WERI-Rb-1 (cell line): ENCODE results near the gene XAB2.

Experiments
- DNase-seq: peaks from one replicate; pipeline ENCODE4 v3.0.0-alpha.2; 2020
- H3K27ac ChIP-seq: fragments of 250-450 bp; sonication (Bioruptor Pico); 2 replicates; pipeline ENCODE4 v1.5.1; 2020; ENCODE audit warnings: mild to moderate bottlenecking, moderate library complexity
- H3K27me3 ChIP-seq: fragments of 250-450 bp; sonication (Bioruptor Pico); 2 replicates; pipeline ENCODE4 v1.5.1; 2021; ENCODE audit warnings: mild to moderate bottlenecking, low read depth, moderate library complexity; ENCODE audit not compliant: insufficient read depth, severe bottlenecking
- H3K36me3 ChIP-seq: fragments of 250-450 bp; sonication (Bioruptor Pico); 2 replicates; pipeline ENCODE4 v1.5.1; 2020; ENCODE audit warnings: mild to moderate bottlenecking, moderate library complexity
- H3K4me3 ChIP-seq: 2 replicates; pipeline ENCODE4 v1.5.1; 2011; ENCODE audit warnings: low read depth, mild to moderate bottlenecking, control low read depth, low read length
- H3K9me3 ChIP-seq: fragments of 250-450 bp; sonication (Bioruptor Pico); 2 replicates; pipeline ENCODE4 v1.5.1; 2021; ENCODE audit warnings: mild to moderate bottlenecking, moderate library complexity; ENCODE audit not compliant: severe bottlenecking
- TF ChIP-seq, protein P1 (sequence below): IDR thresholded peaks from 2 replicates; pipeline ENCODE4 v1.5.1; 2011; ENCODE audit warnings: low read depth, mild to moderate bottlenecking, control low read depth, inconsistent platforms, low read length

The XAB2 gene

DNA sequence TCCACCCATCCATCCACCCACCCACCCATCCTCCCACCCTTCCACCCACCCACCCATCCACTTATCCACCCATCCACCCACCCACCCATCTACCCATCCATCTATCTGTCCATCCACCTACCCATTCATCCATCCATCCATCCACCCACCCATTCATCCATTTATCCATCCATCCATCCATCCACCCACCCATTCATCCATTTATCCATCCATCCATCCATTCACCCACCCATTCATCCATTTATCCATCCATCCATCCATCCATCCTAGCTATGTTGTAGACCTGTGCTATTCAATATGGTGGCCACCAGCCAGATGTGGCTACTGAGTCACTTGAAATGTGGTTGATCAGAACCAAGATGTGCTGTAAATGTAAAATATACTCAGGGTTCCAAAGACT, 28.6 kb downstream of the XAB2 start:
- no peak for DNase-seq
- H3K4me3 ChIP-seq = no peak overlapping the region
- no peaks in the 10 kb centered on the region for H3K9me3 ChIP-seq
- TF ChIP-seq, protein P1, sequence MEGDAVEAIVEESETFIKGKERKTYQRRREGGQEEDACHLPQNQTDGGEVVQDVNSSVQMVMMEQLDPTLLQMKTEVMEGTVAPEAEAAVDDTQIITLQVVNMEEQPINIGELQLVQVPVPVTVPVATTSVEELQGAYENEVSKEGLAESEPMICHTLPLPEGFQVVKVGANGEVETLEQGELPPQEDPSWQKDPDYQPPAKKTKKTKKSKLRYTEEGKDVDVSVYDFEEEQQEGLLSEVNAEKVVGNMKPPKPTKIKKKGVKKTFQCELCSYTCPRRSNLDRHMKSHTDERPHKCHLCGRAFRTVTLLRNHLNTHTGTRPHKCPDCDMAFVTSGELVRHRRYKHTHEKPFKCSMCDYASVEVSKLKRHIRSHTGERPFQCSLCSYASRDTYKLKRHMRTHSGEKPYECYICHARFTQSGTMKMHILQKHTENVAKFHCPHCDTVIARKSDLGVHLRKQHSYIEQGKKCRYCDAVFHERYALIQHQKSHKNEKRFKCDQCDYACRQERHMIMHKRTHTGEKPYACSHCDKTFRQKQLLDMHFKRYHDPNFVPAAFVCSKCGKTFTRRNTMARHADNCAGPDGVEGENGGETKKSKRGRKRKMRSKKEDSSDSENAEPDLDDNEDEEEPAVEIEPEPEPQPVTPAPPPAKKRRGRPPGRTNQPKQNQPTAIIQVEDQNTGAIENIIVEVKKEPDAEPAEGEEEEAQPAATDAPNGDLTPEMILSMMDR = no peak
- no peaks in the 10 kb centered on the region for H3K36me3 ChIP-seq
- H3K27me3 ChIP-seq = no peaks in the 10 kb centered on the region
- no peak overlapping the region for H3K27ac ChIP-seq

DNA sequence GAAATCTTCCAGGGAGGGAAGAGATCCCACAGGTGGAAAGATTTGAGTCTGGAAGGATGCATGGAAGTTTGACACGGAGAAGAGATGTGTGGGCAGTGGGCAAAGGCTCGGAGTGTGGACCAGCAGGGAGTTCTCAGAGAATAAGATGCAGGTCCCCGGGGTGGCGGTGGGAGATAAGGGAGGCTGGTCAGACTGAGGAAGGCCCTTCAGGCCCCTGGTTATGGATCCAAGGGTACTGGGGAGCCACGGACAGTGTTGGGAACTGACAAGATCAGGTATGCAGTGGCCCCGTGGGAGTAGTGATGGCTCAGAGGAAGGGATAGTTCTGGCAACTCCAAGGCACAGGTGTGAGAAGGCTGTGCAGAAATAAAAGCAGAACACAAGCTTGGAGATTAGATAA, 31.2 kb downstream of the XAB2 start:
- no peak overlapping the region for H3K27ac ChIP-seq
- TF ChIP-seq, protein P1 = no peak
- H3K4me3 ChIP-seq = no peak overlapping the region
- no peaks in the 10 kb centered on the region for H3K9me3 ChIP-seq
- DNase-seq = no peak
- H3K36me3 ChIP-seq = no peaks in the 10 kb centered on the region
- no peaks in the 10 kb centered on the region for H3K27me3 ChIP-seq

DNA sequence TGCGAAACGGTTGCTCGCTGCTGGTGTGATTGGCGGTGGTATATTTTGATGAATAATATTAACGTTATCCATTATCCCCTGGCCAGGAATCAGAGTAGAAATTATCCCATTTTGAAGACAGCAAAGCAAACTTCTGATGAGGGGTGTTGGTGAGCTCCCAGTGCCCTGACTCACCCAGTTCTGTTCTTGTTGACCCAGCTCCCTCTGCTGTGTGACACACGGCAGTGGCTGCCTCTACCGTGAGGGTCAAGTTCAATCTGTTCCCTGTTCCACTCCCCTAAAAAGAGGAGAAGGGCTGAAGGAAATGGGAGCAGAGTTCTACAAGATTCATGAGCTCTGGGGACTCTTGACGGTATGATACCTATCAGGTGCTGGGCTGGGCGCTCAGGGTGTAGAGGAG, 31.7 kb downstream of the XAB2 start:
- TF ChIP-seq, protein P1 = no peak
- DNase-seq = no peak
- Histone ChIP-seq H3K9me3 (no peaks in the 10 kb centered on the region), H3K27ac (no peak overlapping the region), H3K36me3 (no peaks in the 10 kb centered on the region), H3K4me3 (no peak overlapping the region), H3K27me3 (no peaks in the 10 kb centered on the region)

DNA sequence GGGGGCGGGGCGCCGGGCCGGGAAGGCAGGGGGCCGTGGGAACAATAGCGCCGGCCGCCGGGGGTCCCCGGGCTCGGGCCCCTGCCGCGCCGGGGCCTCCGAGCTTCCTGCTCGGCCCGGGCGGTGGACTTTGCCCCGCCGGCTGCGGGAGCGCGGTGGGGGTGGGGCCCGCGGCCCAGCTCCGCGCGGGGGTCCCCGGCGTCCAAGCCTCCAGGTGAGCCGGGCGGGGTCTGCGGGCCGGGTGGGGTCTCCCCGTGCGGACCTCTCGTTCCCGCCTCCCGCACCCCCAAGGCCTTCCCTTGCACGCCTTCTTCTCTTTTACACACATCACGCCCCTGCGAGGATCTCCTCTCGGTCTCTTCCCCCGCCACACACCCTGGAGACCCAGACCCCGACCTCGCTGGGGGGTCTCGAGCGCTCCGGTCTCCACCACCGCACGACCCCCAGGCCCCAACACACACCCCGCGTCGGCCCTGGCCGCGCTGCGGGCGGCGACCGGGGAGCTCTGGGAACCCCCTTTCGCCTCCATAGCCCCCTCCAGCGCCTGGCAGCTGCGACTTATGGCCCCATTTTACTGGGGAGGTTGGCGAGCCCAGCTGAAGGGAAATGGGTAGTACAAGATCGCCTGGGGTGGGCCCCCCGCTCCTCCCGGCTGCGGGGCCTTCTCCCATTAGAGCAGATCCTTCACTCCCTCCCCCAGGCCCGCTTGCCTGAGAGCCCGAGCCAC, 33.0 kb downstream of the XAB2 start:
- TF ChIP-seq, protein P1 = no peak
- H3K9me3 ChIP-seq = no peaks in the 10 kb centered on the region
- peak overlapping the region; percentile 67 for H3K4me3 ChIP-seq
- no peak overlapping the region for H3K27ac ChIP-seq
- no peak for DNase-seq
- H3K27me3 ChIP-seq = no peaks in the 10 kb centered on the region
- no peaks in the 10 kb centered on the region for H3K36me3 ChIP-seq

DNA sequence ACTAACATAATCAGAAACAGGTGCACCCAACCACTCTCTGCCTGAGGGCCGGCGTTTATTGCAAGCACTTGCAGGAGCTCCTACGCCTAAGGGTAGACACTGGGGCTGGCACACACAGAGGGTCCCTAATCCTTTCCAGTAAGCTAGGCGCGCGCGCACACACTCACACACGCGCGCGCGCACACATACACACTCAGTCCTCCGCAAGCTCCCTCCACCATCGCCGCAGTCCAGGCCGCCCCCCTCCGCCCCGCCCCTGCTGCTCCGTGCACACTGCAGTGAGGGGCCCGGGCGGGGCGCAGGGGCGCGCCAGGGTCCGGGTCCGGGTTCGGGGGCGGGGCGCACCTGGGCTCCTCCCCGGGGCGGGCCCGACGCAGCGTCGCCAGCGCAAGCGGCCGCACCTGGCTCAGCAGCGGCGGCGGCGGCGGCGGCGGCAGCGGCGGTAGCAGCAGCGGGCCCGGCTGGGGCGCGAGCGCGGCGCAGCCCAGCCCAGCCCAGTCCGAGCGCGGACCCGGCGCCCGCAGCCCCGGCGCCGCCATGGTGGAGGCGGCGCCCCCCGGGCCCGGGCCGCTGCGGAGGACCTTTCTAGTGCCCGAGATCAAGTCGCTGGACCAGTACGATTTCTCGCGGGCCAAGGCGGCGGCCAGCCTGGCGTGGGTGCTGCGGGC, 33.7 kb downstream of the XAB2 start, which contains the start of gene CAMSAP3:
Gene CAMSAP3, plus strand, starts transcription at position 398 of the 668 bp plus-strand sequence. Its CDS starts 140 bp downstream, at position 538.
- Histone ChIP-seq H3K36me3 (no peaks in the 10 kb centered on the region), H3K9me3 (no peaks in the 10 kb centered on the region), H3K27me3 (no peaks in the 10 kb centered on the region), H3K27ac (peak within 1 kb of the TSS; percentile 6; the same call in 1 of the 2 replicates), H3K4me3 (peak within 1 kb of the TSS; percentile 67)
- DNase-seq = peak; percentile 86
- TF ChIP-seq, protein P1 = no peak
